GM21737 (cell line): ENCODE measurements around the gene INPP5E.
"Not testable (repeated sequence)": the region's sequence is repeated elsewhere in the genome, so short reads cannot be mapped to it uniquely, and the experiment has no call there.

ENCODE experiments used
- ATAC-seq: cut with Tn5 transposase; IDR thresholded peaks from one replicate; pipeline ENCODE4 v1.9.1; 2021; ENCODE audit warnings: mild to moderate bottlenecking, moderate library complexity; ENCODE audit not compliant: unreplicated experiment

The INPP5E gene

DNA sequence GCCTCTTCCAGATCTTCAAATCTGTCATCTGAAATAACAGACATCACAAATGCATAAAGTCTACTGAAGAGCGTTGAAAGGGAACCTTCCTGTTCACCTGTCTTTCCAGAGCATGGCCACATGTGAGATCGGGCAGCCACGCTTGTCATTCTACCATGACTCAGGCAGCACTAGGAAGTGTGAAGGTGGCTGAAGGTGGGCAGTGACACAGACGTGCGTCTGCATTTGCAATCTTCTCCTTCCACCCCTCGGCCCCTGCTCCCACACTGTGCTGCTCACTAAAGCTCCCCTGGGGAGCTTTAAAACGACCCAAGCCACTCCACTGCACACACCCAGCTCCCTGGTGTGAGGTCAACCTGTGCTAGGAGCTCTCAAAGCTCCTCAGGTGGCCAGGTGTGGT is 31.7 kb downstream of the INPP5E start:
- no peak for ATAC-seq

DNA sequence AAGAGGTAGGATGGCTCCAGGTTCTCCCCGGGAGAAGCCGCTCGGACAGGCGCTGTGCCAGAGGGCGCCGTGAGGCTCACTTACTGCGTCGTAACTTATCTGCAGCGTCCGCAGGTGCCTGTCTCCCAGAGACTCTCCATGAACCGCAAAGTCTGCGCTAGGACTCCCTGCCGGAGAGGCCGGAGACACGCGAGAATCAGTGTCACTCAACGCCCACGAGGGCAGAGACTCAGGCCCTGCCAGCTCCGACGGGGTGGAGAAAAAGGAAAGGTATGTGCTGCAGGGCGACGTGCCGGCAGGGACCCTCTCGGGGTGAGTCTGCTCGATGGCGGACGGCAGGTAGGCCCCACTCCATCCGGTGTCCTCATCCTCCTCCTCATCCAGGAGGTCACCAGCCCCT is 32.6 kb downstream of the INPP5E start:
- ATAC-seq = not testable (repeated sequence)

DNA sequence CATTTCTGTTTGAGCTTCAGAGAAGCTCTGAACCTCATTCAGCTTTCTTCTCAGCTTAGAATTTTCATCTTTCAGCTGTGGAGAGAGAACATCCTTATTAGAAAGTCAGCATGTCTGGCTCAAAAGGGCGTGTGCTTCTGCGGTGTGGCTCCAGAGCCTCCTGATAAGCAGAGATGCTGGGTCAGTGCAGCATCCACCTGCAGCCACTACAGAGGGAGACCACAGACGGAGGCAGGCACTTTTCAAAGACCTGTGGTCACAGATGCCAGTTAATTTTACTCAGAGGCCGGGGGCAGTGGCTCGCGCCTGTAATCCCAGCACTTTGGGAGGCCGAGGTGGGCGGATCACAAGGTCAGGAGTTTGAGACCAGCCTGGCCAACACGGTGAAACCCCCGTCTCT is 33.7 kb downstream of the INPP5E start:
- not testable (repeated sequence) for ATAC-seq

DNA sequence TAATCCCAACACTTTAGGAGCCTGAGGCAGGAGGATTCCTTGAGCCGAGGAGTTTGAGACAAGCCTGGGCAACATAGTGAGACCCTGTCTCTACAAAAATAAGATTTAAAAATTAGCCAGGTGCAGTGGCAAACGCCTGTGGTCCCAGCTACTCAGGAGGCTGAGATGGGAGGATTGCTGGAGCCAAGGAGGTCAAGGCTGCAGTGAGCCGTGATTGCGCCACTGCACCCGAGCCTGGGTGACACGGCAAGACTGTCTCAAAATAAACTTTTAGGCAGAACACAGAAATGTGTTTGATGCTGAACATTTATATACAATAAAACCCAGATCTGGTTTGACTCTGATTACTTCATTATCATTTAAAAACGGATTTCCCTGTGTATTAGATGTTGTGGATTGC is 34.2 kb downstream of the INPP5E start:
- no peak for ATAC-seq

DNA sequence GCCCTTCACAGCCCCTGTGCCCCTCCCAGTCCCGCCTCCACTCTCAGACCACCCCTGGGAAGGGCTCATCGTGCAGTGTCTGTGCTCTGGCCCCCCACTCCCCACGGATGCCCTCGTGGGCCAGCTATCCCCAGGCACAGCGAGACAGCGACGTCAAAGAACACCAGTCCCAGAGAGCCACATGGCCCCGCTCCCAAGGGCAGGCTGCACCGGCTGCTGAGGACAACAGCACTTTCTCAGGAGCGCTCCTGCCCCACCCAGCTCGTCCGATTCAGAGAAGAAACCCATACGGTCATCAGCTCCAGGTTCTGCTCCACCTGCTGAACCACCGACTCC is 34.9 kb downstream of the INPP5E start:
- ATAC-seq = no peak

DNA sequence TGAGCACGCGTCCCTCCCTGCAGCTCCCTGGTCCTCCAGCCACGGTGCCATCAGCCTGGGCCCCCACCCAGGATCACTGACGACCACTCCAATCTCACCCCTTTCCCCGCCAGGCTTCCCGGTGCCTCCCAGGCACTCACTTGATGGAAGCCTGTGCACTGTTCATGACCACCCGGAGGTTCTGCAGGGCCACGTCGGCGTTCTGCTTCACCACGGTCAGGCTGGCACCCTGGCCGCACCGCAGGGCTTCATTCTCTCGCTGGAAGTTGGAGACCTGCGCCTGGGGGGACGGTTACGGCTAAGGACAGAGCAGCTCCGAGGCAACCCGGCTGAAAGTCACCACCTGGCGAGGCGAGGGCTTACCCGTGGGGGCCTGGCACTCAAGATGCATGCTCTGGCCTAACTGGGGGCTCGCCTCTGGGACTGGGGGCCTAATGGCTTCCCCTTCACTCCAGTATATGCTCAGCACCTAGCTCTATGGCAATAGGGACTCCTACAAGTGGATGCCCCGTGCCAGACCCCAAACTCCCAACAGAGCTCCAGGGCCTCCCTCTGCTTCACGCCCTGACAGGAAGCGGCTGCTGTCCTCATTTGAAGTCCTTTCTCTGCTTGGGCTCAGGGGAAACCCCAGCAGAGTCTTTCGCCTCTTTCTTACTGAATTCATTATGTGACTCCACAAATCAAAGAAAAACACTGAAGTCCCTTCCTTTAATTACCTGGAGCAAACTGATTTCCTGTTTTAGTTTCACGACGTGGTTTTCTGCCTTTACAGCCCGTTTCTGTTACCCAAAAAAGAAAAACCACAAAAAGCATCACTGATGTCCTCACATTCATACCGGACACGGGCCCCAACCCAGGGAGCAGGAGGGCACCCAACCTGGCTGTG is 35.5 kb downstream of the INPP5E start:
- ATAC-seq = no peak

DNA sequence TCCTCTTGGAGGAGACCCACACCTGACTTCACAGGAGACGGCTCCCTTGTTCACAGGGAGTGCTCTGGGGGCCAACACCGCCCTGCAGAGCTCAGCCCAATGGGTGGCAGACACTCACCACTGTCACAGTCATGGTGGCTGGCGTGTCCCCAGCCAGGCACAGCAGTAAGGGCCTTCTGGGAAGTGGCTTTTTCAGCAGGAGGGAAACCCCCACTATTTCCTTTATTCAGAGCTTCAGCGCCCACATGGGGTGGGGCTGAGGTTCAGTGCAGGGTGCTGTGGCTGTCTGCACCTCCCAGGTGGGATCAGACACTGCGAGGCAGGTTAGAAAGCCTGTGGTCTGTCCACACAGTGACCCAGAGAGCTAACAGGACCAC is 36.1 kb downstream of the INPP5E start:
- peak; percentile 27 for ATAC-seq

DNA sequence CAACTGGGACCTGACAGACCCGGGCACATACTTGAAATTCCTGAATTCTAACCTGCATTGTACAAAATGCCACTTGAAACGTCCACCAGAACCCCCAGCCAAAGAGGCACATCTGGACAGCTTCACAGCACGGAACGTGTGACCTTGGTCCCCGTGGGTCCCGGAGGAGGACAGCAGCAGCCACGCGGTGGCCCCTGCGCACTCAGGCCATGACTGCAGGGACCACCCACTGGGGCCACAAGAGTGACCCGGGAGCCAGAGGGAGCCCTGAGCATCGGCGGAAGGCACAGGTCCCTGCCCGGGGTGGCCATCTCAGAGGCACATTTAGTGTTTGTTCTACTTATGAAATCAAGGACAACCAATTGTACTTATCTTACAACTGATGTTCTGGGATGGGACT is 37.6 kb downstream of the INPP5E start:
- no peak for ATAC-seq

DNA sequence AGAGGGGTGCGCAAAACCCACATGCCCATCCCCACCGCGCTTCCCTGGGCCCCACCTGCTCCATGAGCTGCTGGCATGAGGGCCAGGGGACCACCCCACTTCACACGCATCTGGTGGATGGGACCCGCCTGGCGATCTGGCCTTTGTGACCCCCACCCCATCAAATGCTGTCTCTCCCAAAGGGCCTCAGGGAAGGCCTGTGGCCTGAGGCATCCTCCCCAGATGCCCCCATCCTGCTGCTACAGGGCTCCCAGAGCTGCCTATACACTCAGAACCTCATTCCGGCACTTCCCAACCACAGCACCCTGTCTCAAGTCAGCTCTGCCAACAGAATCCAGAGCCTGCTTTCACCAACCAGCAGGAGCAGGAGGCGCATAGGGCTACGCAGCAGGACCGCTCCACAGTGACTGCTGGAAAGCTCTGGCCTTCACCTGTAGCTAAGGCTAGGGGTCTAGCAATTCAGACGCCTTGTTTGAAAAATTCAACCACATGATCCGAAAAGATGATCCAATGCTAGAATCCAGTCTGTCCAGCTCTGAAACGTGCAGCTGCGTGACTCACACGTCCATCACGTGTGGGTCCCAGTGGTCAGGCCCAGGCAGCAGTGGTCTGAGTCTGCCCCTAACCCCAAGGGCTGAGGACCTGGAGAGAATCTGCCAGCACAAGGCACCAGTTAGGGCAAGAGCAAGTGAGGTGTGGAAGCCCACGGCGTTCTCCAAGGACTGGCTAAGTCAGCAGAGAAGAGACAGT is 38.3 kb downstream of the INPP5E start:
- no peak for ATAC-seq

DNA sequence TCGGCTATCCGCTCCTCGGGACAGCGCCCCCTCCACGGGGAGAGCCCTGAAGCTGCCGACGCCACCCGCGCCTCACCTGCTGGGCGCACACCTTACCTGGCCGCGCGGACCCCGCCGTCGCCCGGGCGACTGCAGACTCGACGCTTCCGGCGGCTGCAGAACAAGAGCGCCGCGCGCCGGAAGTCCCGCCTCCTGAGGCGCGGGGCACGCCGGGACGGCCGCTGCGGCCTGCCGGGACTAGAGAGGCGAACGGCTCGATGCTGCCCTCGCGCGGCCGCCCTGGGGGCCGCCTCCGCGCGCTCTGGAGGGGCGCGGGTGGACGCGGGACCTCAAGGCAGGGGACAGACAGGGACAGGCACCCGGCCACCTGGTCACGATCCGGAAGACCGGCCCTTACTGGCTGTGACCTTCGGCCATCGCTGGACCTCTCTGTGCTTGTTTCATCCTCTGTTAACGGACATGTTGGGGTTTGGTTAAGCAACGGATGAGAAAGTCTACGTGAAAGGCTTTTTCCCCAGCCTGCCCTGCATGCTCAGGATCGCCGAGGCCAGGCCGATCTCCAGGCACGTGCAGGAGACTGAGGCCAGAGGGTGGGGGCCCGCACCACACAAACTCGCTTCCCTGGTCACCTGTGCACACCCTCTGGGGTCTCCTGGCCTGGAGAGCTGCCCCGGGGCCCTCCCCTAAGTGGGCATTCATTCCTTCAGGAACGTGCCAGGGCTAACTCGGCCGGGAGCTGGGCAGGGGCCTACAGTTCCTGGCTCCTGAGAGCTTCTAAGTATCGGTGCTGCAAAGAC is 39.4 kb downstream of the INPP5E start, which contains the start of gene SNAPC4:
Gene SNAPC4, minus strand, starts transcription at position 133 of the 797 bp plus-strand sequence. CDS start 1,742 bp downstream, outside the sequence.
- ATAC-seq = peak; percentile 61

DNA sequence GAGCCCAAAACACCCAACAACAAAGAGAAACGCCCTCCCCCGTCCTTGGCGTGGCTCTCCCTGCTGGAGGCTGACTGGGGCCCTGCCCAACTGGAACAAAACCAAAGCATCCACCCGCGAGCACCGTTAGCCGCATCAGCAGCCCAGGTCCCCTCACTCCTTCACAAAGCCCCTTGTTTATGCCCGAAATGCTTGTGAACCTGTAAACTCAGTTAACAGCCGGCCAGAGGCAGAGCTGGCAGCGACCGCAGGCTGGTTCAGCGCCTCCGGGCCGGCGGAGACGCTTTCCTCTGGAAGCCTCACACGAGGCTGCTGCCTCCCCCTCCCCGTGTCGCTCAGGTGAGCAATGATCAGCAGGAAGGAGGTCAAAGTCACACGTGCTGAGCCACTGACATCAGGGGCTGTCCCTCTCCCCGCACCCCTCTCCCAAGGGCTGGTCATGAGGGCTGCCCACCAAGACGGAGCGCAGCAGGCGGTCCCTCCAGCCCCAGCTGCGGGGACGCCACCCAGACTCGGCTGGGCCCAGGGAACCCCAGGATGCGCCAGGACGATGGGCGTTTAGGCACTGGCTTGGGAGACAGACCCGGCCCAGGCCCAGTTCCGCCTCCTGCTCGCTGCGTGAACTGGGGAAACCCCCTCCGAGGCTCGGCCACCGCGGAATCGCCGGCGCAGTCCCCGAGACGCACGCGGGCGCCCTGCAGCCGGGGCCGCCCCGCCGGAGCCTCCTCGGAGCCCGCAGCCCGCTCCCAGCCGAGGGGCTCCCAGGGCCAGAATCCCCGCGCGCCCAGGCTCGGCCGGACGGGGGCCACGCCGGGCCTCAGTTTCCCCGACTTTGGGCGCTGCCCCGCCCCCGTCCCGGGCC is 40.2 kb downstream of the INPP5E start:
- ATAC-seq = peak; percentile 16

DNA sequence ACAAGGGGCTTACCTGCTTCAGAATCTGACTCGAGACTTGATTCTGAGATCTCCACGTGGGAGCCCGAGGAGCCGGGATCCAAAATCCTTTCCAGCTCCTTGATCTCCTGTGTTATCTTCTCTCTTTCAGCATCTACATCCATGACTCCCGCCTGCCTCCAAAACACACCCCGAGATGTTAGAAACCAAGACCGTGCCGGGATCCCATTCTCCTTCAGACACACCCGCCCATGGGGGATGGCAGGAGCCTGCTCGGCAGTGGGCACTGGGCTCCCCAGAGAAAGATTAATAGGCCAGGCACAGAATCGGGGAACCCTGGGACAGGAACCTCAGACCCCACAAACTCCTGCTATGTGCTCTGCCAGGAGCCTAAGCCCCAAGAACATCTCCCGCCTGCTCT is 41.4 kb downstream of the INPP5E start:
- no peak for ATAC-seq

DNA sequence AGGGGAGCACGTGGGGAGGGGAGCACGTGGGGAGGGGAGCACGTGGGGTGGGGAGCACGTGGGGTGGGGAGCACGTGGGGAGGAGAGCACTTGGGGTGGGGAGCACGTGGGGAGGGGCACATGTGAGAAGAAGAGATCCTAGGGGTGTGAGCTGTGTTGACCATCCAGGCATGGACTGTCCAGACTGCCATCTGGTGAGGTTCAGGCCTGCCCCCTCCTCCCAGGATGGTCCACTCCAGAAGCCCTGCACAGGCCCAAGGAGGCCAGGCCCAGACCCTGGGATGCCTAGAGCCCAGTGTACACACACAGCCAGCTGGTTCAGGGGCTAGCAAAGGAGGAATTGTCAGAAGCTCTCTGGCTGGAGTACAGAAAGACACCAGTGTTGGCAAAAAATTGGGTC is 42.0 kb downstream of the INPP5E start:
- no peak for ATAC-seq

DNA sequence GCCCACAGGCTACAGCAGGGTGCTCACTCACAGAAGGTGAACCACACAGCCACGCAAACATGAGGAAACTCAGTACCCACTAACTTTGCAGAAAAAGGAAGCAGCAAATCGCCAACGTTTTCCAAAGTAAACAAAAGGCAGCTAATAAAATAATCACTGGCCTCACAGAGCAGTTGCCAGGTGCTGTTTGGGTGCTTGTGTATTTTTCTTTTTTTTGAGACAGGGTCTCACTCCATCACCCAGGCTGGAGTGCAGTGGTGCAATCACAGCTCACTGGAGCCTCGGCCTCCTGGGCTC is 43.5 kb downstream of the INPP5E start:
- no peak for ATAC-seq

DNA sequence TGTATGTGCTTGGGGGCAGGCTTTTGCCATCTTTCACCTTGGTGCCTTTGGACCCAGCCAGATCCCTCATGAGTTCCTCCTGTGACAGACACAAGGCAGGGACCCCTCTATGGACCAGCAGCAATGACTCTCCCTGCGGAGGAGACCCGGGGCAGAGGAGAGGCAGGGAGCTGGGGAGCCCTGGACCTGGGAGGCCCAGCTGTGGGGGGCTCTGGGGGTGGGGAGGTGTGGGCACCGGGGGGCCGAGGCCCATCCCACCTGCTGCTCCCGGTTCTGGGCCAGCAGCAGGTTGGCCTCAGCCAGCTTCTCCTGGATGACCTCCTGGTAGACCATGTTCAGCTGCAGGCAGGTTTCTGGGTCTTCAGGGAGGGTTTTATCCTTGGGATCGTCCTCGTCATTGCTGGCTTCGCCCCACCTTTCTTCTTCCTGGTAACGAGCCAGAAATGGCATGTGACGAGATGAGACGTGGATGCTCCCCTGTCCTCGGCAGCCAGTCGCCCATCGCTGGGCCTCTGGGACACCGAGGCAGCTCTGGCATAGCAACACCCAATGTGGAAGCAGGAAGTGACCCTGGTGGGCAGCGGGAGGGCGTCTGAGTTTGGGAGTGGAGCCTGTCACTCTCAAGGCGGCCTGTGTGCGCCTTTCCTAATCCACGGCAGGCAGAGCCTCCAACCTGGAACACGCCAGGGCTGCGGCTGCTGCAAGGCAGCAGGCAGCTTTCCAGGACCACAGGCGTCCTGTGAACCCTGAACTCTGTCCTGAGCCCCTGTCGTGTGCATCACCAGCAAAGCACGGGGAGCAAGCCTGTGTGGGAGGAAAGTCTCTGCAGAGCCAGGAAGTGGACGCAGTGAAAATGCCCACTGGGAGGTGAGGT is 44.1 kb downstream of the INPP5E start:
- ATAC-seq = no peak

DNA sequence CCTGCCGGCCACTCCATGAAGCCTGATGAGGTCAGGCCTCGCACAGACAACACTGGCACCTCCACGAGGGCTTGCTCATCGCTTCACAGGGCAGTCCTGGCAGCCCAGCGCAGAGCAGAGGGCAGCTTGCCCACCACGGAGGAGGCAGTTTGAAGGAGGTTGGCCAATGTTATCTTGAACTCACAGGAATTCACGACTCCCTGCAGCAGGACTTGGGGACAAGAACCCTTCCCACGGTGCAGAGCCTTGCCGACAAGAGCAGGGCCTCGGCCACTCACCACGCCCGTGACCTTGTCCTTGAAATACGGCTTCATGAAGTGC is 44.7 kb downstream of the INPP5E start:
- ATAC-seq = no peak

DNA sequence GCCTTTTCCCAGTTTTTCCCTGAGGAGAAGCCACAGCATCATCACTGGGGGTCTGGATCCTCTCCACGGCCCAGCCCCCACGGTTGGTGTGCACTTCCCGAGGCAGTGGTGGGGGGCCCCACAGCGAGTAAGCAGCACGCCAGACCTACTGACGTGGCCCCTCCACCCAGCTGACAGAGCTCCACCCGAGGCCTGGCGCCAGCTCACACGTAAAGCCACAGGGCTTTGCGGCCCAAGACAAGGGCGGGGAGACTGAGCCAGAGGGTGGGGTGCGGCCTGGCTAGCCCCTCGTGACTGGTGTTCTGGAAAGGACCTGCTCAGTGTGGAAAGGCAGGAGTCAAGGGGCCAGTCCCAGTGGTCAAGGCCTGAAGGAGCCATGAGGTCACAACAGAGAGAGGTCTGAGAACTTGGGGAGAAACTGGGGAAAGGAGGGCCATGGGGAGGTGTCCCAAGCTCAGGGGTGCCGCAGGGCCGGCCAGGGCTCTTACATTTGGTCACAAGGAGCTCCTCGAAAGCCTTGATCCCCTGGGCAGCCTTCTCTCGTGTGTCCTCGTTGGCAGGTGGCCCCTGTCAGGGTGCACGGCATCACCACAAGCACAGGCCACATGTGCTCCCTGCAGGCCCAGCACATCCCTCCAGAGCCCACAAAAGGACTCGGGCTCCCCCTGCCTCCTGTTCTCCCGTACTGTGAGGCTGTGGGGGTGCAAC is 45.2 kb downstream of the INPP5E start:
- no peak for ATAC-seq

DNA sequence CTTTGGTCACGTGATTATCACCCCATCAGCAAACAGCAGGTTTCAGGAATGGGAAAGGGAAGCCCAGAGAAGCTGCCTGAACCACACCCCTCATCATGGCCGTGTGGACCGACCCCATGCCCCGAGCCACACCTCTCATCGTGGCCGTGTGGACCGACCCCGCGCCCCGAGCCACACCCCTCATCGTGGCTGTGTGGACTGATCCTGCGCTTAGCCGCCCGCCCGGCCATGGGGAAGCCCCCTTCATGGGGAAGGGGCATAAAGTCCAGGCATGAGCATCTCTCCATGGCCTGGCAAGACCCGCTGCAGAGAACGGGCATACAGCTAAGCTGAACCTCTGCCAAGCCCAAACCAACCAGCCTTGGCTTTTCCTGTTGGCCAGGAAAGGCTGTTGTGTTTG is 46.1 kb downstream of the INPP5E start:
- ATAC-seq = no peak
